AG08396 (cell line): ENCODE results near the gene GRIK2.

Source experiments
- DNase-seq: peaks from one replicate; pipeline ENCODE4 v3.0.0; 2012; ENCODE audit warnings: low spot score, mixed read lengths

Gene GRIK2

DNA sequence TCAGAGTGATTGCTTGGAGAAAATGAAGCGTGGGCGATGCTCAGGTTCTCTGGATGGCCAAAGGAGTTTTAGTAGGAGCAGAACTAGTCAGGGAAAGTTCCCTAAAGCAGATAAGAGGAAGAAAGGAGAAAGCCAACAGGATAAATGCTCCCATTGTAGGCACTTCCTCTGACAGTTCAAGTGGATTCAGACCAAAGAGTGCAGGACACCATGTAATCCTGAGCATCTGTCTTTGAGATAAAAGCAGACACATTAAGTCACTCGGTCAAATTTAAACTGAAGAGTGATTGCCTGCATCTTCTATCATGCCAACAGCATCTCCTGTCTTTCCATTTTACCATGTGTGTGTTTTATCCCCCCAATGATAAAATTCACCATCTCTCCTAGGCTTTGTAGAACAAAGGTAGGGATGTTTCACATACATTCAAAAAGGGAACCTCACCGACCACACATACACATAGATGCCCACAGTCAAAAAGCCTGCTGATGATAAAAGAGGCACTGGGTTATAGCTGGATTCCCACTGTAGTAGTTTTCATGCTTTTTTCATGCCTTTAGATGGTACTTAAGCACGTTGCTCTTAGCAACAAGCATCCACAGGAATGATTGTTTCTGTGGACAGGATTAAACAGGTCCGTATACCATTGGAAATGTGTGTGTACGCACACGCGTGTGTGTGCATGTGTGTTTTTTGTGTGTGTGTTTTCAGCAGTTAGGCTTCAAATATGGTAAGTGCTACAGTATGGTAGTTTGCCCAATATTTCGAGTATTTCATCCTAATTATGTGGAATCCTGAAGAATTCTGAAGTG is 7.0 kb downstream of the GRIK2 start:
- no peak for DNase-seq

DNA sequence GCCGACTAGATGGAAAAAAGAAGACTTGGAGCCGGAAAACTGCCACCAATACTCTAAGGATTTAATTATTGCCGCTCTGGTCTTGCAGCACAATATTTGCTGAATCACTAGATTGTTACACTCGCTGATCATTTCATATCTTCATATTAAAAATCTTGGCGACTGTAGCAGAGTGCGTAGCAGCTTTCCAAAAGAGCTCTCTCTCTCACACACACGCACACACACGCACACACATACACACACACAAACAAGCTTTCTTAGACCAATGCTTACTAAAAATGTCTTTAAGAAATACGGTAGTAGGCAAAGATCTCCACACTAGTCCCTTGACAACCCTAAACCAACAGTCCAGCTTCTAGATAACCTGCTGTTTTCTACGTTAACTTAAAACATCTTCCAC is 7.7 kb downstream of the GRIK2 start:
- DNase-seq = no peak

DNA sequence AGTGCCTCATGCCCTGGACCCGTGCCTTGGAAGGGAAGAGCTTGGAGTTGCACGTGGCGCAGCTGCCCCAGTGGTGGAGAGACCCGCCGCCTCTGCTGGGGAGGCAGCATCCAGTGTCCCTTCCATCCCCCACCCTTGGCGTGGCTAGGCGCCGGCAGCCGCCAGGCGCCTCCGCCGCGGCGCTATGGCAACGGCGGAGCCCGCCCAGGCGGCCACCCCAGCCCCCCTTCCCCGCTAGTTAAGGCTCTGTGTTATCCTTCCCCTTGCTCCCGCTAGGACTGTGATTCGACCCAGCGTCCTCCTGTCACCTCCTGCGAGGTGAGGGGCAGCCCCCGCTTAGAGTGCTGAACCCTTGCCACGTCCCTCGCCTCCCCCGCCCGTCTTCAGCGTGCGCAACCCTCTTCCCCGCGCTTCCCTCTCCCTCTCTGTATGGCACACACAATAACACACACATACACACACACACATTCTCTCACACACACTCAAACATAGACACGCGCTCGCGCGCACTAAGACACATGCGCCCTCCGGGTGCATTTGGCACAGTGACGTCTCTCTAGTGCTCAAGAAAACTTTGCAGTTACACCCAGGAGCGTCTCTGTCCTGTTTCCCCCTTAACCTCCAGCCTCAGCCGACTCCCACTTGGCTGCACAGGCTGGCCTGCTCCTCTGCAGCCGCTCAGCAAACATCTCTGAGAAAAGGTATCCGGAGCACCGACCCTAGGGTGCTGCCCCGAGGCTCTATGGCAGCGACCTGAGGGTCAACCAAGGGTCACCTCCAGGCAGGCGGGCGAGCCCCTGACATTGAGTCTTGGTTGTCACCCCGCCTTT is 8.5 kb downstream of the GRIK2 start:
- no peak for DNase-seq

DNA sequence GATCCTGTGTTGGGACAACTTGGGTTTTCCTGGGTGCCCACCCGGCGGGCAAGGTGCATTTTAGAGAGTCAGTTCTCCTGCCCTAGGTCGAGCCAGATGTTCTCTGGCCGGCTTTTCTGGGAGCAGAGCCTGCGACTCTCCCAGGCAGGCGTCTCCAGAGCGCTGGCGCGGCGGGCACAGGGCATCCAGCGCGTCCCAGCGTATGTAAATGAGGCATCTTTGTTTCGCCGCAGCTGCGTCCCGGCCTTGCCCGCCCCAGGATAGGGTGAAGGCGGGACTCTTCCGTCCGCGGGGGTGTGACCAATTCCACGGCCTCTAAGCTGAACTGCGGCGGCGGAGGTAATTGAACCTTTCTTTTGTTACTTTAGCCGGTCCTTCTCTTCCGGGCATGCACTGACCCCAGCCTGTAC is 9.1 kb downstream of the GRIK2 start:
- no peak for DNase-seq

DNA sequence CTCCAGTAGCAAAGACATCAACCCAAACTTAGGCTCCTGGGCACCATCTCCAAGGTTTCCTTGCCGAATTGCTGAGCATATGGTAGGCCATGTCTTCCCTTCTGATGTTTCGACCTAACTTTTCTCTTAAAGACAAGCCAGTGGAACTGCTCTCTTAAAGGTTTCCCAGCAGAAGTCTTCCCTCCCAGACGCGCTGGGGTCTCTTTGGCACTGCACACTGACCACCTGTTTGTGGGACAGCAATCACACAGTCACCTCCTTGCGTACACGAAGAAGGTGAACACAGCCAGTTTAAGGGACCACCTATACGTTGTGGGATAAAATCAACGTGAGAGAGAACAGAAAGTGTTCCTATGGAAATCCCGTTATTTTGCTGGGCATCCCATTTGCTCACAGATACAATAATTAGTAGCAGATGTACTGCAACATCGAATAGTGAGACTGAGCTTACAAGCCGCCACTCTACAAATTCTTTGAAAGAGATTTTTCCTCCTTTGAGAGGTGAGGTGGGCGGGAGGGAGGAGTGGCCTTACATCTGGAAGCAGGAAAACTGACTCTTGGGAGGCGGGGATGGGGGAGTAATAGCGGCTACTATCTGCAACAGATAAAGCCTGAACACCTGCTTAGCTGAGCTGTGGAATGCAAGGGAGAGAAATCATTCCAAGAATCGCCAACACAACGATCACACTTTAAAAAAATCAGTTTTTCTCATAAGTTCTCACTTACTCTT is 9.9 kb downstream of the GRIK2 start:
- no peak for DNase-seq

DNA sequence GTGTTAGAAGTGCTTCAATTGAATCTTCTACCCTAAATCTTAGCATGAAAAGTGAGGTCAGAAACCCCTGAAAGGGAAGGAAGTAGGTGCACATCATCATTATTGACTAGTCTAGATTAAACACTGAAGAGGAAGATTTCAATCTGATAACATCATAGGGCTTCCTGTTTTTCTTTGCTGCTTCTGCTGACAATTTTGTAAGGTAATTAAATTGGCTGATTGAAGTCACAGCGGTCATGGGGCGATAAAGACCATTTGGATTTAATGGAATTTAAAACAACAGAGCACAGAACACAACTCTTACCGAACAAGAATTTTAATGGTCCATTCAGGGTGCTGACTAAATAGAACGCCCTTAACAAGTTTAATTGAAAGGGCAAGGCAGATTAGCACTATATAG is 11.3 kb downstream of the GRIK2 start:
- no peak for DNase-seq

DNA sequence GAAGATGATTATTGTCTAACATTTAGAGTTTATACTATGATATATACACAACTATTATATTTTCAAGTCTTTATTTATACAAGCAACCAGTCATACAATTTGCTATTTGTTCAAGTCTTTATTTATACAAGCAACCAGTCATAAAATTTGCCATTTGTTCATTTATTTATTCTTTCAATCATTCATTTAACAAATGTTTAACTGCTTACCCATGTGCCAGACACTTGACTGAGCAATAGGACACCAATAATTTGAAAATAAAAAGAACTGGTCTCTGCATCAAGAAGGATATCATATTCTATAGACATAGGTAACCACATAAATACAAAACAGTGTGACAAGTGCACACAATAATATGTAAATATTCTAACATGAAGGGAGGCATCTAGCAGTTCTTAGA is 20.3 kb downstream of the GRIK2 start:
- DNase-seq = no peak

DNA sequence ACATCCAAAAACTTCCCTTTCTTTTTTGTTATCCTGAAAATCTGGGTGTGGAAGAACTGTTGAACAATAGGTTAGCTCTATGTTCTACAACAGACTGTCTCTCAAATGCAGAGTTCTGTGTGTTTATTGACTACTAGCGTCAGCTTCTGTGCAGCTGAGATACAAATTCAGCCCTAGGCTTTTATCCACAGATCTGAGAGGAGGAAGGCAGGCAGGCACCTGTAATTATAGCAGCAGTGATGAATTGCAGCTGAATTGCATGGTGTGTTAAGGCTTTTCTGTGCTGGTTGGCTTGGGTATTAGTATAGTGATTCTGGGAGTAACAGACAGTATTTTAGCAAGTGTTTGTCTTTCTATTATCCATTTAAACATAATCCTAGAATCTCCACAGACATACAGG is 24.4 kb downstream of the GRIK2 start:
- no peak for DNase-seq

DNA sequence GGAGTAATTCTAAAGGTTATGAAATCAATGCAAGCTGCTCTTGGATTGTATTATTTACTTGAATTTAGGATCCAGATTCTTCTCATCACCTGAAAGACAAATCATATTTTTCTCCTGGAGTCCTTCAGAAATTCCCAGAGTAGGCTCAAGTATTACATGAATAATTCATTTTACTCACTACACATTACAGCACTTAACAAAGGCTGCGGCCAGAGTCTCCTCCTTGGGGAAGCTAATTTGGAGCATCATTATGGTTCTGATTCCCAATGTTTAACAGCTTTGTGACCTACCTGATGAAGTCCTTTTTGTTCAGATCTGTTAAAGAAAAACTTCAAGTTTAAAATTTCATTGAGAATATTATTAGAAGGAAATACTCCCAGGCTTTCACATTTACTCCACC is 28.7 kb downstream of the GRIK2 start:
- no peak for DNase-seq

DNA sequence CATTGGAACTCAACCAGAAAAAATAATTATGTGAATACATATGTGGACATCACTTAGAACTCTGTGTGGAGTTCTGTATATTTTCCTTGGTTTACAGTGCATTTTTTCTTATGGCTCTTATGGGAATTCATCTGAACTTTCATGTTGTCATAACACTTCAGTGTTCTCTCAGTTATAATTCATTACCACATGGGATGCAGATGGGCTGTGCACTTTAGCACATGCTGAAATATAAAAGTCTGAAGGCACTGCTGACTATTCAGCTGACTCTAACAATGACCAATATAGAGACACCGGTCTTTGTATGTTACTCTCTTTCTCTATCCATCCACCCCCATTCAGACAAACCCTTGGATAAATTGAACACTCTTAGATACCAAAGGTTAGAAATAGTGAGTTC is 29.3 kb downstream of the GRIK2 start:
- no peak for DNase-seq

DNA sequence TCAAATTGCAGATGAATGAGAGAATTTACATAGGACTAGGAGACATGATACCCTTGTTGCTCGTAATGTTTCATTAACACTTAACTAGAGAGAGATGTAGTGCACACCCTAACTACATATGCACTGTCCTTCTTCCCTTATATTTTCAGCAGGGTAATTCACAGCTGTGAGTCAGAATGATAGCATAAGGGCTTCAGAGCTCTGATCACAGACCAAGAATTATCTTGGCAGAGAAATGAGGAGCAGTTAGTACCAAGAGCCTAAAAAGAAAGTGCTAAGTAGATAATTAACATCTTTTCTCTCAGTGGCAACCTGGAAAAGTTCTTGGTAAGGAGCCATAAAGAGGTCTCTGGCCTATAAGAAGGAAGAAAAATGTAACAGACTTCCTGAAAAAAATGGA is 35.8 kb downstream of the GRIK2 start:
- no peak for DNase-seq

DNA sequence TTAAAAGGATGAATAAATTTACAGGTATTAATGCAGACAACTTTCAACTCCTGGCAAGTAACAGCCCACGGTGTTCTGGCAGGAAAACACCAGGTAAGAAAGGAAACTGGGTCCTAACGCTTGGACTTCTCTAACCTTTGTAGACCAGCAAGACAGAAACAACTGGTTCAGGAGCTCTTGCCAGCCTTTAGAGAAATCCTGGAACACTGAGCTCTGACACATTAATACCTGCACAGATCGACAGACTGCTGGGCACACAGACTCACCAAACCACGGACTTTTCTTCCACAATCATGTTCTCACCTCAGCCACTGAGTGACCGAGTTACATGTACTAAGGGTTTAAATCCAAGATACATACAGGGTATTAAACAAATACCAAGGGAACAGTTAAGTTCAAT is 36.3 kb downstream of the GRIK2 start:
- DNase-seq = no peak

DNA sequence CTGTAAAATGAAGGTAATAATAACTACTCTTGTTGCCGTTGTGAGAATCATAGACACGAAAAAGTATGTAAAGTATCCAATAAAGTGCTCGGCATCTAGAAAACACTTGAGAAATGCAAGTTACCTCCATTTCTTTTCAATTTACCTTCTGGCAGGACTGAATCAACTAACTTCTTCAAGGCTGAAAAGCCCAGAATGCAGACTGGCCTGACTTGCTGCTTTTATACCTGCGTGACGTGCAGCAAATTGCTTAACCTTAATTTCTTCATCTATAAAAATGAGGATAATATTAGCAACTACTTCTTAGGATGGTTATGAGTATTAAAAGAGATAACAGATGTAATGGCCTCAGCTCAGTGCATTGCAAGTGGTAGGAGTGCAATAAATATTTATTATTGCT is 39.6 kb downstream of the GRIK2 start:
- no peak for DNase-seq

DNA sequence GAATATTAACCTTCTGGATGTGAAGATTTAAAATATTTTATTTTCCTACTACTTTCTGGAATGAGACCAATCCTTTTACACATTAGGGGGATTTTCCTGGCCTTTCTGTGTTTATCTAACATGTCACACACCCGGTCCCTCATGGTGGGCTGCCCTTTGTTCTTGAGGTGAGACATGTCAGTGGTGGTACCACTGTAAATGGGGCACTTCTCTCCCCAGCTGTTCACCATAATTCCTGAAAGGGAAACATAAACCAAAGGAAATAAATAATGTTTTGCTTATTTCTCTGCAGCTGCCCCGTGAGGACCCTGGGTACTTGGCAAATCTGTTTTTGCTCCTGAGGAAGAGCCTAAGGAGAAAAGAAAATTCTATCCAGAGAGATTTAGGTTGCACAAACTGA is 41.1 kb downstream of the GRIK2 start:
- DNase-seq = no peak

DNA sequence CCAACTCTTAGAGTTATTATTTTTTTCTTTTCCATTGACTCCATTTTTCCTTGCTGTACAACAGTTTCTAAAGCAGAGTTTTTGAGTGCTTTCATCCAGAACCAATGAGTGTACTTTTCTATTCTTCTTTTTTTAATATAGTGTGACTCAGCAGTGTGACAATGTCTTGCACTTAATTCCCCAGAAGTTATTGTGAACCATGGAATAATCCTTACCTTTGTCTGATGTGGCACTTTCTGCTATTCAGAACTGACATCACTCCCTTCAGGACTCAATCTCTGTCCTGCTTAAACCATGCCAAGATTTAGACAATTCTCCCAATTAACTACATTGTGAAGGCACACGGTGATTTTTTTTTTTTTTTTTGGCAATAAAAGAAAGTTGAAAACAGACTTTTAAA is 41.5 kb downstream of the GRIK2 start:
- no peak for DNase-seq

DNA sequence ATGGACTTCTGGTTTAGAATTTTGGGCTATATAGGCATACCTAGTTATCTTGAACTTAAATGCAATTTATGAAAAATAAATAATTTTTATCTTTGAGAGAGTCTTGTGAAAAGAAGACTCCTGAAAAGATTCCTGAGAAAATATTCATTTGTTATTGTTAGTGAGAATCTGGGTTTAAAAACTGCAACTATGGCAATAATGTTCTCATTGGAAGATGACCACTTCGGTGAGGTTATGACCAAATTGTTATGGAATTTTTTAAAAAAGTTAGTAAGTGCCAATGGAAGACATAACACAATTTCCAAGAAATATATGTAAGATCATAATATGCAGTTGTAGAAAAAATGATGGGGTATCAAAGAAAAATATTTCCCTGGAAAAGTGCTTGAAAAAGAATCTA is 46.3 kb downstream of the GRIK2 start:
- DNase-seq = no peak

DNA sequence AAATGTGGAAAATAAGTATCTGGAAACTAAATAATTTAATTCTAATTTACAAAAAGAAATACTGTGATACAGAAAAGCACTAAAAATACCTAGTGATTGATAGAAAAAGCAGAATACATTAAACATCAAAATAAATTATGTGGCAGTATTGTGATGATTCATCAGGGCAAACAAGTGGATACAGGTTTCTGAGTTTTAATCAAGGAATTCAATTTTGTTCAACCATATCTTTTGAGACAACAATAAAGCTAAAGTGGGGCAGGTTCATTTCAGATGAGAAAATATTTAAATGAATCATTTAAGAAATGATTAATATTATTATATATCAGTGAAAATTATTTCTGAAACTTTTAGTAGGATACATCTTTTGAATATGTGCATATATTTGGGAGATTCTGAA is 49.8 kb downstream of the GRIK2 start:
- DNase-seq = no peak

DNA sequence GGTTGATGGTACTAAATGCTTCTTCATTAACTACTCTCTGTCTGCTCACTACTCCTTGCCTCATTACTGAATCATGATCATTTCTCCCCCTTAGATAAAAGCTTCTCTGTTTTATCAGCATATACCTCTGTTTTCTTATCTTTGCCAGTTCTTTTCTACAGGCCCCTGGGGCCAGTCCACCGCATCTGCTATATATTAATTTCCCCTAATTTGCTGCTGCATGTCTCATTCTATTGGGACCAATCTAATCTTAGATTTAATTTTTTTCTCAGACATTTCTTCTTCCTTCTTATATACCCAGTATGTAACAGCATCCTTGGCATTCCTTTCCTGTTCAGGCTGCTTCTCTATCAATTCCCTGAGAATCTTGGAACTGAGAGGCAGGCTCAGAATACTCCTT is 51.2 kb downstream of the GRIK2 start:
- DNase-seq = no peak

DNA sequence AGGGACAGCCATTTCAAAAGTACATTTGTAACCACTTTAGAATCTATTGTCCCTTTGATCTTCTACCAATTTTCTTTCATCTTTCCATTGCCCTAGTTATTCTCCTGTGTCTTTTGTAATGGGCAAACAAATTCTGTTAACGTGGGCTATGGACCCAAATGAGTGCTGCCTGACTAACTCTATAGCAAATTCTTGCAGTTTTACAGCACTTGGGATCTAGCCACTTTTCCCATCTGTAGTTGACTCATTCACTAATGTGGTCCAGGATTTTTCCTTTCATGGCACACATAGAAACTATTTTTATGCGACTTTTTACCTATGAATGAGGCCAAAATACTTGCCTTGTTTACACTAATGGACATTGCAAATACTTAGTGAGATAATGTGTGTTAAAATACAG is 52.0 kb downstream of the GRIK2 start:
- peak; percentile 5 for DNase-seq

DNA sequence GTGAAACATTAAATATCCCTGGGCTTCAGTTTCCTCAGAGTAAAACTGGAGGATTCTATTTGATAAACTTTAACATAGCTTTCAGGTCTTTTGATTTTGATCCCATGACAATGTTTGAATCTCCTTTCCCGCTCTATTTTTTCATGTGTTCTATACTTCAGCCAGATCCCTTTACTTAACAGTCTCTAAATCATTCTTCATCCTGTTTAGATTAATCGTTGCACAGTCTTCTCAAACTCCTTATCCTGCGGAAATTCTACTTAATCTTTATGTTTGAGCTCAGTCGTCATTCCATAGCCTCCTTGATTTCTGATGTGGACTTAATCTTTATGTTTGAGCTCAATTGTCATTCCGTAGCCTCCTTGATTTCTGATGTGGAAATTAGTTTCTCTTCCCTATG is 57.4 kb downstream of the GRIK2 start:
- DNase-seq = no peak

DNA sequence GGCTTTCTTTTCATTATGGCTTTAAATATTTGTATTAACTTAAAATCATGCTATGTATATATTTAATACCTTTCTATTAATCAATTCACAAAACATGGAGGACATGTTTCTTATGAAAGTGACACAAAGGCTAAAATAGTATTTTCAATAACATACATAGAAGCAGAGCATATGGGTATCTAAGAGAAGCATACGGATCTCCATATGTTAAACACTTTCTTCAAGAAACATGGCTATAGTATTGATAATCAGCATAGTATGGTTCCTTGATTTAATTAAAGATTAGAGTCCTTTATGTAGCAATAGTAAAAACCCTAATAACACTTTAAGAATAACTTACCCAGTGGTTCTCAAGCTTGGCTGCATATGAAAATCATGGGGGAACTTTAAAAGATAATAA is 58.5 kb downstream of the GRIK2 start:
- no peak for DNase-seq

DNA sequence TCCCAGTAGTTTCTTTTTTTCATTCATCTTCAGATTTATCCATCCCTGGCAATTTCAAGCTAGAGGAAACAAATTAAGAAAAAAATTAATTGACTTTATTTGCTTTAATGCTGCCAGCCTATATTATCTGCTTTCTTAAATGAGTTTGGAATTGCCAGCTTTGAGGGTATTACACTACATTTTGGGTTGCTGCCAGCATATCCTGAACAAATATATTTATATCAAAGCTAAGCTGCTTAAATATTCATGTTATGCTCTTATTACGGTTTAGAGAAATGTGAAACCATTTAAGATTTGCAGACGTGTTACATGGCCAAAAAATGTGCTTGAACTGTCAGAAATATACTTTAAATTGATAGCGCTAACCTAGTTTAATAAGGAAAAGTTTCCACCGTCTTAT is 59.7 kb downstream of the GRIK2 start:
- no peak for DNase-seq

DNA sequence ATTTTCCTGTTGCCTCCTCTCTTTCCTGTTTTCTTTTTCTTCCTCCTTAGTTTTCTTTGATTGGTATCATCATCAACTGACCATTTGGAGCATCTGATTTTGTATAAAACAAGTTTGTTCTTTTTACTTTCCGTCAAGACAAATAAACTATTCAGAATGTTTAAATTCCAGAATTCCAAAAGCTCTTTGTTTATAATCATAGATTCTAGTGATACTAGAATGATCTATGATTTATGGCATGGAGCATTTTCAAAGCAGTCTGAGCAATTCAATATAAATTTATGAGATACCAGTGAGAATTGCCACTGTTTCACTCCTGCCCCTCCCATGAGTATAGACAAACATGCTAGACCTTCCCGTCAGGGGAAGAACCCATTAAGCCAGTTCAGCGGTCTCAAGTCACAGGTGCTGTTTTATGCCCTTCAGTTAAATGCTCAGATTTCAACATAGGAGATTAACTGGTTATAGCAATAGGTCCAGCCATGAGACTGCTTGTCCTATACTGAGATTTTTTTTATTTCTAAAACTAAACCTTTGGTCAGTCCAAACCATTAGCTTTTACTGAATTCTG is 60.7 kb downstream of the GRIK2 start:
- no peak for DNase-seq
